HepG2 (cell line): ENCODE measurements around the gene FDXACB1. TPM values are rescaled to one million over a fixed set of nuclear protein-coding genes. Genes with fewer than 3 reads are reported as not detected.

Source experiments
- ARID2 ChIP-seq: sonication (generic); formaldehyde crosslinking; IDR thresholded peaks from 2 replicates; pipeline ENCODE4 v1.8.1; 2022; ENCODE audit warnings: mild to moderate bottlenecking, missing genetic modification reagents, borderline replicate concordance
- ASH2L ChIP-seq: fragments of 300-600, 200-600 bp; sonication (generic); IDR thresholded peaks from 2 replicates; pipeline ENCODE4 v1.7.0; 2017; ENCODE audit warnings: low read depth, mild to moderate bottlenecking, moderate library complexity, mixed read lengths, low read length; ENCODE audit not compliant: insufficient read length
- CC2D1A ChIP-seq: sonication (generic); formaldehyde crosslinking; IDR thresholded peaks from 2 replicates; pipeline ENCODE4 v1.8.1; 2023; ENCODE audit warnings: mild to moderate bottlenecking, missing genetic modification reagents
- DNMT1 ChIP-seq: sonication (generic); formaldehyde crosslinking; IDR thresholded peaks from 2 replicates; pipeline ENCODE4 v1.5.1; 2020; ENCODE audit warnings: mild to moderate bottlenecking, missing genetic modification reagents
- ETV6 ChIP-seq: sonication (generic); formaldehyde crosslinking; conservative IDR thresholded peaks from 2 replicates; pipeline ENCODE4 v1.4.0; 2020; ENCODE audit warnings: missing genetic modification reagents
- GLI4 ChIP-seq: sonication (generic); formaldehyde crosslinking; IDR thresholded peaks from 2 replicates; pipeline ENCODE4 v1.5.1; 2020; ENCODE audit warnings: missing genetic modification reagents, mild to moderate bottlenecking, moderate library complexity, borderline replicate concordance
- HNF4A ChIP-seq: sonication (generic); formaldehyde crosslinking; IDR thresholded peaks from 2 replicates; pipeline ENCODE4 v1.4.0; 2020; ENCODE audit warnings: missing genetic modification reagents
- KAT7 ChIP-seq: IDR thresholded peaks from 2 replicates; pipeline ENCODE4 v1.6.1; 2018; ENCODE audit warnings: borderline replicate concordance, missing compliant biosample characterization
- KDM3A ChIP-seq: IDR thresholded peaks from 2 replicates; pipeline ENCODE4 v1.6.1; 2018; ENCODE audit warnings: low read depth, missing compliant biosample characterization
- MTA1 ChIP-seq: sonication (generic); formaldehyde crosslinking; IDR thresholded peaks from 2 replicates; pipeline ENCODE4 v1.4.0; 2020; ENCODE audit warnings: missing genetic modification reagents, mild to moderate bottlenecking, borderline replicate concordance
- RBM39 ChIP-seq: fragments of 200-400 bp; formaldehyde crosslinking; IDR thresholded peaks from one replicate; pipeline ENCODE4 v1.6.1; 2018; ENCODE audit warnings: antibody characterized with exemption, mild to moderate bottlenecking, low read depth, low read length; ENCODE audit not compliant: poor library complexity, severe bottlenecking
- RFXAP ChIP-seq: sonication (generic); formaldehyde crosslinking; IDR thresholded peaks from 2 replicates; pipeline ENCODE4 v1.4.0; 2020; ENCODE audit warnings: missing genetic modification reagents, borderline replicate concordance
- SMARCE1 ChIP-seq: fragments of 450-650 bp; IDR thresholded peaks from 2 replicates; pipeline ENCODE4 v1.6.1; 2017; ENCODE audit warnings: borderline replicate concordance
- SRSF4 ChIP-seq: fragments of 200-400 bp; formaldehyde crosslinking; IDR thresholded peaks from one replicate; pipeline ENCODE4 v1.6.1; 2018; ENCODE audit warnings: mild to moderate bottlenecking, low read depth, low read length, moderate library complexity; ENCODE audit not compliant: poor library complexity, severe bottlenecking
- ZNF17 ChIP-seq: sonication (generic); formaldehyde crosslinking; IDR thresholded peaks from 2 replicates; pipeline ENCODE4 v1.5.0; 2020; ENCODE audit warnings: mild to moderate bottlenecking, missing genetic modification reagents
- ZNF20 ChIP-seq: sonication (generic); formaldehyde crosslinking; IDR thresholded peaks from 2 replicates; pipeline ENCODE4 v1.4.0; 2020; ENCODE audit warnings: mild to moderate bottlenecking, moderate library complexity, missing genetic modification reagents
- ZNF510 ChIP-seq: sonication (generic); formaldehyde crosslinking; IDR thresholded peaks from 2 replicates; pipeline ENCODE4 v1.4.0; 2020; ENCODE audit warnings: low read depth, mild to moderate bottlenecking, missing genetic modification reagents
- ZNF615 ChIP-seq: sonication (generic); formaldehyde crosslinking; IDR thresholded peaks from 2 replicates; pipeline ENCODE4 v1.5.0; 2020; ENCODE audit warnings: mild to moderate bottlenecking, missing genetic modification reagents, borderline replicate concordance
- polyA plus RNA-seq, 8 experiments: library from polyadenylated mRNA; depleted of rRNA in 3 of 8; stranded (reverse) in 7 of 8; unstranded in 1 of 8; fragments of >200 nt; fragmentation: Illumina TruSeq in 4 of 8; extraction: Trizol in 4 of 8; gene quantifications; 2 replicates each; pipeline versions ENCODE4 v1.2.1 to v1.2.3, GENCODE V29; 2011 to 2016; ENCODE audit warnings: low read depth in 4 of 8, missing spikeins in 1 of 8, mixed read lengths in 1 of 8; ENCODE audit not compliant: insufficient read depth in 1 of 8
- total RNA-seq, 5 experiments: library from RNA; depleted of rRNA; stranded (reverse); fragments of >200 nt; fragmentation: Illumina TruSeq; extraction: Trizol; gene quantifications; 2 replicates each; pipeline ENCODE4 v1.2.3, GENCODE V29; 2016; ENCODE audit warnings: low read depth in 1 of 5
- TF ChIP-seq, protein P1 (sequence below): sonication (generic); formaldehyde crosslinking; IDR thresholded peaks from 2 replicates; pipeline ENCODE4 v1.9.0; 2022; ENCODE audit warnings: low read depth, missing genetic modification reagents
- TF ChIP-seq, protein P2 (sequence below): sonication (generic); formaldehyde crosslinking; IDR thresholded peaks from 2 replicates; pipeline ENCODE4 v1.8.0; 2022; ENCODE audit warnings: mild to moderate bottlenecking, missing genetic modification reagents, moderate library complexity
- TF ChIP-seq, protein P3 (sequence below): sonication (generic); formaldehyde crosslinking; IDR thresholded peaks from 2 replicates; pipeline ENCODE4 v1.4.0; 2020; ENCODE audit warnings: missing genetic modification reagents, borderline replicate concordance
- TF ChIP-seq, protein P4 (sequence below): IDR thresholded peaks from 2 replicates; pipeline ENCODE4 v1.6.1; 2016; ENCODE audit warnings: missing compliant biosample characterization, missing genetic modification reagents, borderline replicate concordance

Gene FDXACB1
- total and polyA plus RNA-seq, 2 of the 13 experiments (the other 11 are each of a cell fraction or from before 2014, with no cell fraction given) = 1.1 to 3.4 TPM

DNA sequence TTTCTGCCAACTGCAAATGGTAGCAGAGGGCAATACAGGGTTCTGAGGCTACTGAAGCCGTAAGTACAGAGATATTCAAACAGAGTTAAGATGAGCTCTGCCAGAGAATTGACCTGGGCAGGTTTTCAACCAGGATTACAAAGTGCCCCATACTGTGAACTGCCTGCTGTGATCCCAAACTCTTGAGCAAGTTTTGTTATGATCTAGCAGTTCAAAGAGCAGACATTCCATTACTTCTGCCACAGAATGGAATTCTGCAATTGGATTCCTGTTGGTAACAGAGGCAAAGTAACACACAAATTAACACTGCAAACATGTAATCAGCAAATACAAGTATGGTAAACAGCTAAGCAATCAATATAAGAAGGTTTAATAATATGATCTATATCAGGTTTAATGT is 38.8 kb downstream of the FDXACB1 start (continued):
- TF ChIP-seq, protein P1, sequence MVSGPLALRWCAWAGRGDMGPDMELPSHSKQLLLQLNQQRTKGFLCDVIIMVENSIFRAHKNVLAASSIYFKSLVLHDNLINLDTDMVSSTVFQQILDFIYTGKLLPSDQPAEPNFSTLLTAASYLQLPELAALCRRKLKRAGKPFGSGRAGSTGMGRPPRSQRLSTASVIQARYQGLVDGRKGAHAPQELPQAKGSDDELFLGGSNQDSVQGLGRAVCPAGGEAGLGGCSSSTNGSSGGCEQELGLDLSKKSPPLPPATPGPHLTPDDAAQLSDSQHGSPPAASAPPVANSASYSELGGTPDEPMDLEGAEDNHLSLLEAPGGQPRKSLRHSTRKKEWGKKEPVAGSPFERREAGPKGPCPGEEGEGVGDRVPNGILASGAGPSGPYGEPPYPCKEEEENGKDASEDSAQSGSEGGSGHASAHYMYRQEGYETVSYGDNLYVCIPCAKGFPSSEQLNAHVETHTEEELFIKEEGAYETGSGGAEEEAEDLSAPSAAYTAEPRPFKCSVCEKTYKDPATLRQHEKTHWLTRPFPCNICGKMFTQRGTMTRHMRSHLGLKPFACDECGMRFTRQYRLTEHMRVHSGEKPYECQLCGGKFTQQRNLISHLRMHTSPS (CRISPR knock-in tag) = peak; percentile 75; the same call in 1 of the 2 replicates
- TF ChIP-seq MTA1 (CRISPR knock-in tag) (no peak), ZNF510 (CRISPR knock-in tag) (no peak), RFXAP (CRISPR knock-in tag) (no peak), ZNF615 (no peak), GLI4 (CRISPR knock-in tag) (no peak), HNF4A (peak; percentile 94), ZNF20 (CRISPR knock-in tag) (no peak), ASH2L (peak; percentile 58), ZNF17 (CRISPR knock-in tag) (no peak), SRSF4 (no peak), KAT7 (no peak), DNMT1 (CRISPR knock-in tag) (no peak), CC2D1A (CRISPR knock-in tag) (no peak), SMARCE1 (no peak), ARID2 (CRISPR knock-in tag) (no peak), RBM39 (no peak), KDM3A (CRISPR knock-in tag) (no peak), ETV6 (CRISPR knock-in tag) (no peak)
- TF ChIP-seq, protein P2, sequence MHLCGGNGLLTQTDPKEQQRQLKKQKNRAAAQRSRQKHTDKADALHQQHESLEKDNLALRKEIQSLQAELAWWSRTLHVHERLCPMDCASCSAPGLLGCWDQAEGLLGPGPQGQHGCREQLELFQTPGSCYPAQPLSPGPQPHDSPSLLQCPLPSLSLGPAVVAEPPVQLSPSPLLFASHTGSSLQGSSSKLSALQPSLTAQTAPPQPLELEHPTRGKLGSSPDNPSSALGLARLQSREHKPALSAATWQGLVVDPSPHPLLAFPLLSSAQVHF = no peak
- TF ChIP-seq, protein P3, sequence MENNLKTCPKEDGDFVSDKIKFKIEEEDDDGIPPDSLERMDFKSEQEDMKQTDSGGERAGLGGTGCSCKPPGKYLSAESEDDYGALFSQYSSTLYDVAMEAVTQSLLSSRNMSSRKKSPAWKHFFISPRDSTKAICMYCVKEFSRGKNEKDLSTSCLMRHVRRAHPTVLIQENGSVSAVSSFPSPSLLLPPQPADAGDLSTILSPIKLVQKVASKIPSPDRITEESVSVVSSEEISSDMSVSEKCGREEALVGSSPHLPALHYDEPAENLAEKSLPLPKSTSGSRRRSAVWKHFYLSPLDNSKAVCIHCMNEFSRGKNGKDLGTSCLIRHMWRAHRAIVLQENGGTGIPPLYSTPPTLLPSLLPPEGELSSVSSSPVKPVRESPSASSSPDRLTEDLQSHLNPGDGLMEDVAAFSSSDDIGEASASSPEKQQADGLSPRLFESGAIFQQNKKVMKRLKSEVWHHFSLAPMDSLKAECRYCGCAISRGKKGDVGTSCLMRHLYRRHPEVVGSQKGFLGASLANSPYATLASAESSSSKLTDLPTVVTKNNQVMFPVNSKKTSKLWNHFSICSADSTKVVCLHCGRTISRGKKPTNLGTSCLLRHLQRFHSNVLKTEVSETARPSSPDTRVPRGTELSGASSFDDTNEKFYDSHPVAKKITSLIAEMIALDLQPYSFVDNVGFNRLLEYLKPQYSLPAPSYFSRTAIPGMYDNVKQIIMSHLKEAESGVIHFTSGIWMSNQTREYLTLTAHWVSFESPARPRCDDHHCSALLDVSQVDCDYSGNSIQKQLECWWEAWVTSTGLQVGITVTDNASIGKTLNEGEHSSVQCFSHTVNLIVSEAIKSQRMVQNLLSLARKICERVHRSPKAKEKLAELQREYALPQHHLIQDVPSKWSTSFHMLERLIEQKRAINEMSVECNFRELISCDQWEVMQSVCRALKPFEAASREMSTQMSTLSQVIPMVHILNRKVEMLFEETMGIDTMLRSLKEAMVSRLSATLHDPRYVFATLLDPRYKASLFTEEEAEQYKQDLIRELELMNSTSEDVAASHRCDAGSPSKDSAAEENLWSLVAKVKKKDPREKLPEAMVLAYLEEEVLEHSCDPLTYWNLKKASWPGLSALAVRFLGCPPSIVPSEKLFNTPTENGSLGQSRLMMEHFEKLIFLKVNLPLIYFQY = no peak
- TF ChIP-seq, protein P4, sequence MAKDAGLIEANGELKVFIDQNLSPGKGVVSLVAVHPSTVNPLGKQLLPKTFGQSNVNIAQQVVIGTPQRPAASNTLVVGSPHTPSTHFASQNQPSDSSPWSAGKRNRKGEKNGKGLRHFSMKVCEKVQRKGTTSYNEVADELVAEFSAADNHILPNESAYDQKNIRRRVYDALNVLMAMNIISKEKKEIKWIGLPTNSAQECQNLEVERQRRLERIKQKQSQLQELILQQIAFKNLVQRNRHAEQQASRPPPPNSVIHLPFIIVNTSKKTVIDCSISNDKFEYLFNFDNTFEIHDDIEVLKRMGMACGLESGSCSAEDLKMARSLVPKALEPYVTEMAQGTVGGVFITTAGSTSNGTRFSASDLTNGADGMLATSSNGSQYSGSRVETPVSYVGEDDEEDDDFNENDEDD = no peak
